HCT116 (cell line): ENCODE measurements around the gene FBXL7. TPM values are rescaled to one million over a fixed set of nuclear protein-coding genes. Genes with fewer than 3 reads are reported as not detected.

ENCODE experiments used
- ATAC-seq: fragments of 200-7000 bp; cut with Tn5 transposase; 2 replicates; pipeline ENCODE4 v1.9.1; 2020; ENCODE audit warnings: mild to moderate bottlenecking, moderate library complexity
- BruUV-seq: library from RNA; stranded (reverse); fragments of 400-500 nt; replicated peaks from 2 replicates; lab custom pipeline; 2021; lab: Mats Ljungman, UMichigan
- CTCF ChIA-PET: fragments of 300-600 bp; sonication (Branson Sonifier 250); formaldehyde crosslinking; loops from one replicate; lab custom pipeline; 2021; ENCODE audit warnings: antibody characterized with exemption; lab: Charles Lee
- POLR2A ChIA-PET: fragments of 300-600, 350-600 bp; sonication (Branson Sonifier 250); formaldehyde crosslinking; loops from one replicate; lab custom pipeline; 2021; ENCODE audit warnings: antibody characterized with exemption; lab: Charles Lee
- RAD21 ChIA-PET, 2 experiments: fragments of 300-600 bp; sonication (Branson Sonifier 250); formaldehyde crosslinking; loops; one replicate each; lab custom pipeline; 2023; ENCODE audit warnings: low total read pairs in 2 of 2; ENCODE audit not compliant: uncharacterized antibody in 2 of 2, unreplicated experiment in 2 of 2, low non-redundant PET in 1 of 2; lab: Charles Lee
- DNase-seq: peaks from one replicate; pipeline ENCODE4 v3.0.0-alpha.2; 2010; ENCODE audit warnings: low read depth, low spot score
- H2AFZ ChIP-seq: fragments of 200-600 bp; shearing (Covaris generic), sonication (generic); 2 replicates; pipeline ENCODE4 v1.6.1; 2017; ENCODE audit warnings: low read depth, mixed run types, mixed read lengths, antibody characterized with exemption, low read length; ENCODE audit not compliant: poor library complexity, severe bottlenecking
- H3K27ac ChIP-seq: 2 replicates; pipeline ENCODE4 v1.5.1; 2012; ENCODE audit warnings: low read depth, low read length
- H3K27me3 ChIP-seq: fragments of 200-600 bp; sonication (generic); 2 replicates; pipeline ENCODE4 v1.6.1; 2016; ENCODE audit warnings: mixed run types, low read length, mixed read lengths; ENCODE audit not compliant: insufficient read depth
- H3K36me3 ChIP-seq, 2 experiments: fragments of 200-500 bp in 1 of 2; fragments of 200-600 bp in 1 of 2; sonication (Bioruptor generic) in 1 of 2; sonication (generic) in 1 of 2; 2 replicates each; pipeline versions ENCODE4 v1.5.1 to v1.6.1; 2014 to 2016; ENCODE audit warnings: low read length in 2 of 2, inconsistent platforms in 1 of 2, mixed read lengths in 1 of 2, mixed run types in 1 of 2; ENCODE audit not compliant: insufficient read depth in 2 of 2, control insufficient read depth in 1 of 2
- H3K4me1 ChIP-seq, 2 experiments: fragments of 200-600 bp in 1 of 2; sonication (generic) in 1 of 2; 2 replicates each; pipeline versions ENCODE4 v1.5.1 to v1.6.1; 2012 to 2017; ENCODE audit warnings: low read length in 2 of 2, inconsistent platforms in 1 of 2, mild to moderate bottlenecking in 1 of 2, mixed read lengths in 1 of 2, mixed run types in 1 of 2, moderate library complexity in 1 of 2; ENCODE audit not compliant: insufficient read depth in 2 of 2, control insufficient read depth in 1 of 2
- H3K4me2 ChIP-seq: fragments of 200-600 bp; sonication (generic); 2 replicates; pipeline ENCODE4 v1.6.1; 2017; ENCODE audit warnings: mixed run types, low read length, mixed read lengths
- H3K4me3 ChIP-seq, 2 experiments: fragments of 200-600 bp in 1 of 2; sonication (generic) in 1 of 2; replicated peaks in 1 of 2; 2 replicates each; pipeline ENCODE4 v1.5.1; 2011 to 2016; ENCODE audit warnings: low read length in 2 of 2, control low read depth in 1 of 2, low read depth in 1 of 2, mild to moderate bottlenecking in 1 of 2, mixed read lengths in 1 of 2, mixed run types in 1 of 2
- H3K79me2 ChIP-seq: fragments of 200-600 bp; sonication (generic); 2 replicates; pipeline ENCODE4 v1.6.1; 2017; ENCODE audit warnings: mild to moderate bottlenecking, mixed run types, low read length, moderate library complexity, mixed read lengths; ENCODE audit not compliant: insufficient read depth
- H3K9ac ChIP-seq: fragments of 200-600 bp; sonication (generic); 2 replicates; pipeline ENCODE4 v1.6.1; 2016; ENCODE audit warnings: low read length, mixed read lengths
- H3K9me2 ChIP-seq: fragments of 200-600 bp; sonication (generic), shearing (Covaris generic); 2 replicates; pipeline ENCODE4 v1.6.1; 2017; ENCODE audit warnings: mixed run types, mild to moderate bottlenecking, moderate library complexity; ENCODE audit not compliant: insufficient read depth
- H3K9me3 ChIP-seq, 2 experiments: fragments of 200-500 bp in 1 of 2; fragments of 200-600 bp in 1 of 2; sonication (Bioruptor generic) in 1 of 2; sonication (generic) in 1 of 2; 2 replicates each; pipeline ENCODE4 v1.6.1; 2014 to 2017; ENCODE audit warnings: low read length in 2 of 2, mixed read lengths in 2 of 2, inconsistent platforms in 1 of 2, low read depth in 1 of 2, mild to moderate bottlenecking in 1 of 2, mixed run types in 1 of 2, moderate library complexity in 1 of 2; ENCODE audit not compliant: control insufficient read depth in 1 of 2, insufficient read depth in 1 of 2
- H4K20me1 ChIP-seq: fragments of 200-600 bp; sonication (generic), shearing (Covaris generic); 2 replicates; pipeline ENCODE4 v1.6.1; 2017; ENCODE audit warnings: mixed run types, mild to moderate bottlenecking, moderate library complexity; ENCODE audit not compliant: insufficient read depth
- ATF3 ChIP-seq: IDR thresholded peaks from 2 replicates; pipeline ENCODE4 v1.6.1; 2012
- CBX3 ChIP-seq: IDR thresholded peaks from 2 replicates; pipeline ENCODE4 v1.6.1; 2012; ENCODE audit warnings: low read depth
- CEBPB ChIP-seq: IDR thresholded peaks from 2 replicates; pipeline ENCODE4 v1.6.1; 2012; ENCODE audit warnings: low read depth
- CTCF ChIP-seq, 3 experiments: fragments of 200-600 bp in 1 of 3; sonication (generic) in 1 of 3; IDR thresholded peaks in 2 of 3; conservative IDR thresholded peaks in 1 of 3; 2 replicates each; pipeline ENCODE4 v1.5.1; 2012 to 2017; ENCODE audit warnings: low read depth in 2 of 3, low read length in 2 of 3, antibody characterized with exemption in 1 of 3, borderline replicate concordance in 1 of 3, control low read depth in 1 of 3, mild to moderate bottlenecking in 1 of 3, mixed read lengths in 1 of 3, mixed run types in 1 of 3, moderate library complexity in 1 of 3; ENCODE audit not compliant: insufficient read depth in 1 of 3
- ELF1 ChIP-seq: IDR thresholded peaks from 2 replicates; pipeline ENCODE4 v1.6.1; 2012; ENCODE audit warnings: low read depth, borderline replicate concordance
- EZH2 ChIP-seq: fragments of 200-600 bp; sonication (generic); IDR thresholded peaks from 2 replicates; pipeline ENCODE4 v1.6.1; 2017; ENCODE audit warnings: antibody characterized with exemption, mixed run types
- EZH2phosphoT487 ChIP-seq: fragments of 200-600 bp; IDR thresholded peaks from 2 replicates; pipeline ENCODE4 v1.6.1; 2018; ENCODE audit warnings: antibody characterized with exemption, borderline replicate concordance
- FOSL1 ChIP-seq: IDR thresholded peaks from 2 replicates; pipeline ENCODE4 v1.6.1; 2012; ENCODE audit warnings: low read depth
- JUND ChIP-seq: IDR thresholded peaks from 2 replicates; pipeline ENCODE4 v1.6.1; 2012
- POLR2A ChIP-seq: IDR thresholded peaks from 2 replicates; pipeline ENCODE4 v1.7.0; 2011; ENCODE audit warnings: borderline replicate concordance; ENCODE audit not compliant: insufficient read depth, insufficient read length; ENCODE audit errors: extremely low read depth
- POLR2AphosphoS5 ChIP-seq: IDR thresholded peaks from 2 replicates; pipeline ENCODE4 v1.6.1; 2011; ENCODE audit warnings: mild to moderate bottlenecking, low read depth, low read length, moderate library complexity
- RAD21 ChIP-seq: IDR thresholded peaks from 2 replicates; pipeline ENCODE4 v1.6.1; 2012; ENCODE audit warnings: low read depth, mild to moderate bottlenecking
- REST ChIP-seq: IDR thresholded peaks from 2 replicates; pipeline ENCODE4 v1.6.1; 2012; ENCODE audit warnings: low read depth
- SIN3A ChIP-seq: IDR thresholded peaks from 2 replicates; pipeline ENCODE4 v1.6.1; 2012; ENCODE audit warnings: low read depth
- SP1 ChIP-seq: IDR thresholded peaks from 2 replicates; pipeline ENCODE4 v1.6.1; 2012; ENCODE audit warnings: low read depth
- TCF7L2 ChIP-seq: IDR thresholded peaks from 2 replicates; pipeline ENCODE4 v1.7.0; 2011; ENCODE audit warnings: borderline replicate concordance, inconsistent platforms; ENCODE audit not compliant: insufficient read depth, insufficient read length; ENCODE audit errors: extremely low read depth
- YY1 ChIP-seq: IDR thresholded peaks from 2 replicates; pipeline ENCODE4 v1.6.1; 2011; ENCODE audit warnings: low read length, low read depth, moderate library complexity, mild to moderate bottlenecking; ENCODE audit not compliant: insufficient replicate concordance; ENCODE audit errors: extremely low read depth
- ZBTB33 ChIP-seq: IDR thresholded peaks from 2 replicates; pipeline ENCODE4 v1.6.1; 2011; ENCODE audit warnings: mild to moderate bottlenecking, low read length, moderate library complexity; ENCODE audit not compliant: insufficient replicate concordance; ENCODE audit errors: extremely low read depth
- ZFX ChIP-seq: fragments of 450-650 bp; IDR thresholded peaks from 2 replicates; pipeline ENCODE4 v1.6.1; 2017
- ZNF274 ChIP-seq: fragments of 200-500 bp; sonication (Bioruptor generic); IDR thresholded peaks from 2 replicates; pipeline ENCODE4 v1.6.1; 2014; ENCODE audit warnings: mild to moderate bottlenecking, low read depth, low read length, inconsistent platforms
- intact Hi-C: fragments of 100-400 bp; cut with micrococcal nuclease; formaldehyde crosslinking; loops from 2 replicates; pipeline ENCODE4 v1.10.0; 2022
- total RNA-seq: library from RNA; stranded (reverse); gene quantifications from one replicate; pipeline ENCODE4 v1.2.1, GENCODE V29; 2021; ENCODE audit not compliant: unreplicated experiment

FBXL7 gene
- total RNA-seq, 1 experiment from 2014 or later: 0.05 TPM

- H3K9me3 ChIP-seq: peaks cover 8 to 16% of the 10 kb centered on the region in 2 experiments; a peak in 2 of 4 replicates
- intact Hi-C loops: no loop called here
- ATAC-seq: no peak
- BruUV-seq: no TSS peak
- H3K9me2 ChIP-seq: no peaks in the 10 kb centered on the region
- H3K36me3 ChIP-seq: no peaks in the 10 kb centered on the region
- no peaks in the 10 kb centered on the region for H3K79me2 ChIP-seq
- TF ChIP-seq REST (no peak), FOSL1 (no peak), SIN3A (no peak), EZH2 (no peak), POLR2AphosphoS5 (no peak), TCF7L2 (no peak), ZBTB33 (no peak), ZFX (no peak), ATF3 (no peak), JUND (no peak), EZH2phosphoT487 (no peak), RAD21 (no peak), POLR2A (no peak), CTCF (IDR thresholded peaks at IDR 0.05 in 2 of 3, conservative IDR thresholded peaks at IDR 0.05 in 1 of 3; ENCODE audit: borderline replicate concordance in 1 of 3, insufficient read depth in 1 of 3, low read depth in 2 of 3, low read length in 2 of 3) (no peak), CBX3 (no peak), ELF1 (no peak), ZNF274 (no peak), SP1 (no peak), CEBPB (no peak), YY1 (no peak)
- TF ChIP-seq, all 23 proteins: peak for 0
- Histone ChIP-seq H2AFZ (no peak overlapping the region), H4K20me1 (no peaks in the 10 kb centered on the region), H3K4me3 (no peak overlapping the region), H3K27me3 (no peaks in the 10 kb centered on the region), H3K9ac (no peak overlapping the region), H3K4me2 (no peak overlapping the region), H3K27ac (no peak overlapping the region), H3K4me1 (no peaks in the 10 kb centered on the region)
- ChIA-PET CTCF (no interaction called here), RAD21 (no interaction called here), POLR2A (no interaction called here)
- DNase-seq: no peak
Observed at GRCh38 chr5:15786884-15787283, 286.9 kb downstream of the FBXL7 start.
